Fibroblast of lung (primary cell): Measurements from ENCODE around the gene TERB1.

Source experiments
- CTCF ChIP-seq, 2 donors: IDR thresholded peaks in 1 of 2; conservative IDR thresholded peaks in 1 of 2; 1 replicate in 1 of 2; 2 replicates in 1 of 2; pipeline ENCODE4 v1.5.1; 2011 to 2012; ENCODE audit warnings: low read length in 2 of 2, control low read depth in 1 of 2, inconsistent platforms in 1 of 2, low read depth in 1 of 2, mild to moderate bottlenecking in 1 of 2
- EZH2 ChIP-seq: IDR thresholded peaks from 2 replicates; pipeline ENCODE4 v1.5.1; 2012; ENCODE audit warnings: low read length, control low read depth, mild to moderate bottlenecking; ENCODE audit errors: missing control alignments

GRCh38 chr16:66824006-66824405 is 22.6 kb upstream of the TERB1 start:
- TF ChIP-seq CTCF (conservative IDR thresholded peaks at IDR 0.05 in 1 of 2, IDR thresholded peaks at IDR 0.05 in 1 of 2; ENCODE audit: low read depth in 1 of 2, low read length in 2 of 2) (no peak), EZH2 (no peak)
